ENCODE results near the gene DPYSL5. TPM values are rescaled to one million over a fixed set of nuclear protein-coding genes. Genes with fewer than 3 reads are reported as not detected.

DPYSL5 gene
- total and polyA plus RNA-seq, 2 of the 8 experiments (the other 6 are each of a cell fraction or from before 2014, with no cell fraction given) = 11.9 to 16.4 TPM

DNA sequence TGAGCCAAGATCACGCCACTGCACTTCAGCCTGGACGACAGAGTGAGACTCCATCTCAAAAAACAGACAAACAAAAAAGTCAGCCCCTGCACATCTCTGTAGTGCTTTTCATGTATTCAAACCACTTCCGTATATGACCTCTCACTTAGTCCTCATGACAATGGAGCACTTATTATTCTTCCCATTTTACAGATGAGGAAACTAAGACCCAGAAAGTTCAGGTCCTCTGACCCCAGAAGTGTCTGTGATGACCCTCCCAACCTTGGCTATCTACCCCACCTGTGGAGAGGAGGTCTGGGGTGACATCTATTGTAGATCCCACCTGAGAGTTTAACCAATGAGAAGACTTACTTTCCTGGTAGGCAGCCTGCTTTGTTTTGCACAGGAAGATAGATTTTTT, 100.9 kb downstream of the DPYSL5 start:
- WGBS, 2 experiments (ENCODE audit: extremely low coverage in 1 of 2, insufficient coverage in 1 of 2, insufficient read length in 1 of 2, insufficient replicate concordance in 2 of 2, low coverage in 1 of 2, low lambda C conversion rate in 2 of 2, missing lambda C conversion rate in 1 of 2) = 83% methylated on average over 3 of the region's 3 CpGs; no CpG with 5 or more reads in 1 of the 2 experiments
- Histone ChIP-seq H3K79me2 (ENCODE audit: control insufficient read depth in 1 of 2, insufficient read depth in 2 of 2, low read length in 2 of 2) (no peaks in the 10 kb centered on the region), H2BK12ac (ENCODE audit: low read depth, low read length) (no peak overlapping the region), H3K4me2 (ENCODE audit: insufficient read depth in 1 of 2, low read depth in 2 of 2, low read length in 2 of 2) (no peak overlapping the region), H3K79me1 (ENCODE audit: low read depth, low read length) (no peaks in the 10 kb centered on the region), H4K5ac (ENCODE audit: insufficient read length, low read depth, low read length) (no peak overlapping the region), H4K8ac (ENCODE audit: extremely low read depth, insufficient read depth, low read length) (no peak overlapping the region), H3K4me1 (replicated peaks in 1 of 4; ENCODE audit: control insufficient read depth in 3 of 4, insufficient read depth in 4 of 4, low read length in 3 of 4) (peaks cover 0 to 9% (median 1%) of the 10 kb centered on the region in 4 experiments; a peak in 5 of 7 replicates), H2BK15ac (ENCODE audit: low read length) (no peak overlapping the region), H3K56ac (replicated peaks; ENCODE audit: insufficient read length, low read depth, low read length) (no peak overlapping the region), H2BK120ac (replicated peaks; ENCODE audit: low read depth, low read length) (no peak overlapping the region), H3K14ac (ENCODE audit: insufficient read length) (no peak overlapping the region), H3K27ac (ENCODE audit: low read depth, low read length) (no peak overlapping the region), H3K23ac (ENCODE audit: insufficient read length) (no peak overlapping the region), H3K4me3 (ENCODE audit: extremely low read depth in 1 of 4, insufficient read depth in 2 of 4, low read depth in 3 of 4, low read length in 4 of 4) (no peak overlapping the region), H2BK20ac (ENCODE audit: low read length) (no peak overlapping the region), H2AFZ (ENCODE audit: low read length) (no peak overlapping the region), H3K9me3 (ENCODE audit: insufficient read depth in 2 of 2, low read depth in 1 of 2, low read length in 1 of 2) (no peaks in the 10 kb centered on the region), H3K27me3 (replicated peaks in 1 of 4; ENCODE audit: control insufficient read depth in 3 of 4, extremely low read depth in 1 of 4, insufficient read depth in 3 of 4, low read length in 3 of 4) (0 out of 7 replicates have a peak, but pooled peaks cover 0 to 3% (median 0%) of the 10 kb centered on the region in 4 experiments), H2AK5ac (ENCODE audit: low read depth, low read length) (no peak overlapping the region), H3K9ac (replicated peaks in 1 of 4; ENCODE audit: extremely low read depth in 1 of 4, low read depth in 3 of 4, low read length in 3 of 4) (no peak overlapping the region), H3K23me2 (ENCODE audit: low read depth, low read length) (peaks cover 1% of the 10 kb centered on the region; the same call in 1 of the 2 replicates), H3K4ac (replicated peaks; ENCODE audit: insufficient read length, low read depth, low read length) (no peak overlapping the region), H4K20me1 (replicated peaks in 1 of 2; ENCODE audit: control insufficient read depth in 1 of 2, insufficient read depth in 2 of 2, low read length in 2 of 2) (peaks cover 2% of the 10 kb centered on the region in 2 experiments), H2BK5ac (ENCODE audit: low read depth, low read length) (no peak overlapping the region), H4K91ac (replicated peaks; ENCODE audit: insufficient read length, low read length) (no peak overlapping the region), H3K18ac (ENCODE audit: extremely low read depth, low read length) (no peak overlapping the region), H3K36me3 (ENCODE audit: control insufficient read depth in 2 of 4, insufficient read depth in 4 of 4, low read length in 3 of 4) (no peaks in the 10 kb centered on the region; a peak in 2 of 8 replicates)
- FAIRE-seq (no peak), DNase-seq (ENCODE audit: low read depth in 1 of 2, low spot score in 2 of 2) (no peak)
- CTCF ChIA-PET (ENCODE audit: partially characterized antibody) = interaction anchor here (0.9 to 21.6 kb wide), 8 partner anchors 13 to 102 kb away, joined by 3 to 416 read pairs (median 6); no protein-coding TSS in a partner anchor
- POLR2A ChIA-PET (ENCODE audit: partially characterized antibody) = interaction anchor here (1.7 kb wide), 1 partner anchor 9 kb away, joined by 4 read pairs; no protein-coding TSS in a partner anchor
- TF ChIP-seq POLR2AphosphoS5 (IDR thresholded peaks at IDR 0.05; ENCODE audit: low read depth, low read length) (no peak), POLR2A (IDR thresholded peaks at IDR 0.05; ENCODE audit: control extremely low read depth in 1 of 2, low read depth in 2 of 2, low read length in 2 of 2) (no peak), CREB1 (IDR thresholded peaks at IDR 0.05) (no peak), JUN (IDR thresholded peaks at IDR 0.05; ENCODE audit: low read depth, low read length) (no peak), EGR1 (IDR thresholded peaks at IDR 0.05; ENCODE audit: borderline replicate concordance, low read depth, low read length) (no peak), NRF1 (IDR thresholded peaks at IDR 0.05; ENCODE audit: low read depth, low read length) (no peak), PHF8 (conservative IDR thresholded peaks at IDR 0.05; ENCODE audit: low read depth, low read length) (no peak), NANOG (IDR thresholded peaks at IDR 0.05; ENCODE audit: insufficient read depth, low read depth, low read length, poor library complexity, severe bottlenecking) (no peak), TBP (IDR thresholded peaks at IDR 0.05; ENCODE audit: low read depth, low read length) (no peak), MAFK (IDR thresholded peaks at IDR 0.05; ENCODE audit: low read depth, low read length) (no peak), BRCA1 (IDR thresholded peaks at IDR 0.05; ENCODE audit: low read depth, low read length) (no peak), EZH2 (IDR thresholded peaks at IDR 0.05; ENCODE audit: low read depth, low read length, severe bottlenecking) (no peak)
- TF ChIP-seq, protein P1, sequence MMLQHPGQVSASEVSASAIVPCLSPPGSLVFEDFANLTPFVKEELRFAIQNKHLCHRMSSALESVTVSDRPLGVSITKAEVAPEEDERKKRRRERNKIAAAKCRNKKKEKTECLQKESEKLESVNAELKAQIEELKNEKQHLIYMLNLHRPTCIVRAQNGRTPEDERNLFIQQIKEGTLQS (IDR thresholded peaks at IDR 0.05; ENCODE audit: insufficient read depth, low read depth, low read length) = no peak
